CD4-positive, alpha-beta T cell treated with Interleukin-12 subunit alpha and Interleukin-12 subunit beta, for 1 hour (primary cell): Measurements from ENCODE around the gene CEP63.

Experiments
- DNase-seq: peaks from one replicate; pipeline ENCODE4 v3.0.0-alpha.2; 2020

Gene CEP63

GRCh38 chr3:134485718-134486576 is at the start of gene CEP63, which contains the start of gene ANAPC13:
TSS of gene CEP63 (plus strand) at chr3:134486057. CDS start at chr3:134495321, 9,264 bp downstream.
TSS of gene ANAPC13 (minus strand) at chr3:134485985. CDS start at chr3:134482904, 3,081 bp downstream.
- peak; percentile 97 for DNase-seq

GRCh38 chr3:134437211-134437752 is 48.6 kb upstream of the CEP63 start:
- DNase-seq = no peak

GRCh38 chr3:134441321-134441720 is 44.5 kb upstream of the CEP63 start:
- DNase-seq = no peak

GRCh38 chr3:134441821-134442220 is 44.0 kb upstream of the CEP63 start:
- DNase-seq = no peak

GRCh38 chr3:134445095-134445494 is 40.8 kb upstream of the CEP63 start:
- no peak for DNase-seq

- no peak for DNase-seq
Observed at GRCh38 chr3:134445636-134446035, 40.2 kb upstream of the CEP63 start.

GRCh38 chr3:134446800-134447199 is 39.1 kb upstream of the CEP63 start:
- no peak for DNase-seq

GRCh38 chr3:134447351-134447750 is 38.5 kb upstream of the CEP63 start:
- no peak for DNase-seq

- DNase-seq = no peak
Observed at GRCh38 chr3:134448664-134449063, 37.2 kb upstream of the CEP63 start.

- peak; percentile 7 for DNase-seq
Observed at GRCh38 chr3:134449277-134449676, 36.6 kb upstream of the CEP63 start.

- DNase-seq = no peak
Observed at GRCh38 chr3:134449951-134450350, 35.9 kb upstream of the CEP63 start.

- no peak for DNase-seq
Observed at GRCh38 chr3:134453631-134454030, 32.2 kb upstream of the CEP63 start.

- no peak for DNase-seq
Observed at GRCh38 chr3:134457376-134458074, 28.3 kb upstream of the CEP63 start.

GRCh38 chr3:134458406-134458945 is 27.4 kb upstream of the CEP63 start:
- no peak for DNase-seq

GRCh38 chr3:134459562-134459961 is 26.3 kb upstream of the CEP63 start:
- DNase-seq = no peak

- DNase-seq = no peak
Observed at GRCh38 chr3:134460965-134461364, 24.9 kb upstream of the CEP63 start.

- no peak for DNase-seq
Observed at GRCh38 chr3:134462331-134462941, 23.4 kb upstream of the CEP63 start.

GRCh38 chr3:134463676-134464063 is 22.2 kb upstream of the CEP63 start:
- no peak for DNase-seq

- no peak for DNase-seq
Observed at GRCh38 chr3:134464064-134464688, 21.7 kb upstream of the CEP63 start.

- no peak for DNase-seq
Observed at GRCh38 chr3:134464689-134465365, 21.0 kb upstream of the CEP63 start.

- no peak for DNase-seq
Observed at GRCh38 chr3:134466331-134466730, 19.5 kb upstream of the CEP63 start.

GRCh38 chr3:134468519-134468918 is 17.3 kb upstream of the CEP63 start:
- DNase-seq = no peak
